ENCODE measurements around the gene SLC25A19.
A peak's percentile ranks its signal among the peaks of the same experiment; 100 is the strongest.

SLC25A19 gene

DNA sequence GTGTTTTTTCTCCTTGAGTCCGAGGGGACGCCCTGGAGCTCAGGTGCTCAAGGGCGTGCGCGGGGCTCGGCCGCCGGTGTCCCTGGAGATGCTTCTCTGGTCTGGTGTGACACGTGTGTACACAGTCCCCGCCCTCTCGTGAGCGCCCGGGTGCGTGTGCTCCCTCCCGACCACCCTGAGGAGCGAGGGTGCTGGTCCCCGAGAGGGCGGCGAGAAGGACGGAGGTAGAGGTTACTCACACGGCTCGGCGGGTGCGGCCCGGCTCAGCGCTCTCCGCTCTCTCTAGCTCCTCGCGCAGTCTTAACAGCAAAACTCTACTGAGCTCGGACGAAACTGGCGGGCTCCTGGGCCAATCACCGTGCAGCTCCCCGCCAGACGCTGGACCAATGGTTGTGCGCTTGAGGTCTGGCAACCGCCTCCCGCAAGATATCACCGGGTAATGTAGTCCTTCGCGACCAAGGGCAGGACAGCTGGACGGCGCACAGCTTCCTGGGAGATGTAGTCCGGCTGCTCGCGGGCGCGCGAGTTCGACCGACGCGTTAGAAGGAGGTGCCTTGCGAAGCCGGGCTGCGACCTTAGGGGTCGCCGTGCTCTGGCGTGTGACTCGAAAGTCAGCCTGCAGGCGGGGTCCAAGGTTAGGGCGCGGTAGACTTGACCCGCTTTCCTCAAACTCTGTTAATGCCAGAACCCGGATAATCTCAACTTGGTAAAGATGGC lies at the start of gene SLC25A19:
Gene SLC25A19, minus strand, starts transcription at position 319 of the 717 bp plus-strand sequence. CDS start 2,669 bp downstream, outside the sequence.
- peak; percentile 97 for DNase-seq

DNA sequence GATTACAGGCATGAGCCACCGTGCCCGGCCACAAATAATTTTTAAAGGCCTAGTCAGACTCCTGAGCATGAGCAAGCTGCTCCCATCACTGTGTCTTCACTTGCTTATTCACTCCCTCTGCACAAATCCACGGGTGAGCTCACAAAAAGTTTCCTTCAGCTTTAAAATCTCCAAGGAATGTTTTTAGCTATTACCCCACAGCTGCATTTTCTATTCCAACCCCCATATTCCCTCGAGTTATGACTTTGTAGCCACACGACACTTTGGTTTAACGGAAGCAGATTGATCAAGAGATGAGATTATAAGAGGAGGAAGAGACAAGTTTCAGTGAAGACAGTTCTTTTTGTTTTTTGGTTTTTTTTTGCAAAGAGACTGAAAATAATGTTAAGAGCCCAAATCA lies 49.1 kb upstream of the SLC25A19 start:
- no peak for DNase-seq

DNA sequence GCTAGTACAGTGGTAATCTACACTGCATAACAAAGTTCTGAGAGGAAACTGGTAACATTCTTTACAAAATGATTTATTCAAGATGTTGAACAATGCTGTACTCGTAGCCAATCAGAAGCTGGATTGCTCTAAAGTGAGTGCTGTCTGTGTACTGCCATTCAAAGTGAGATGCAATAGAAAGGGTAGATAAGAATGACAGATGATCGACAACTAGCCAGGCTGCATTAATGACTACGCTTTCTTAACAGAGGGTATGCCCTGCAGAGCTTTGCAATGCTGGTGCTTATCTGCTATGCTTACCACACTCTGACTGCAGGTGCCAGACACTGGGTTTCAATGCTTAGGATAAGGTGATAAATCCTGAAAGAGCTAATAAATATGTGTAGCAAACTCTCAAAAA lies 46.1 kb upstream of the SLC25A19 start:
- no peak for DNase-seq

DNA sequence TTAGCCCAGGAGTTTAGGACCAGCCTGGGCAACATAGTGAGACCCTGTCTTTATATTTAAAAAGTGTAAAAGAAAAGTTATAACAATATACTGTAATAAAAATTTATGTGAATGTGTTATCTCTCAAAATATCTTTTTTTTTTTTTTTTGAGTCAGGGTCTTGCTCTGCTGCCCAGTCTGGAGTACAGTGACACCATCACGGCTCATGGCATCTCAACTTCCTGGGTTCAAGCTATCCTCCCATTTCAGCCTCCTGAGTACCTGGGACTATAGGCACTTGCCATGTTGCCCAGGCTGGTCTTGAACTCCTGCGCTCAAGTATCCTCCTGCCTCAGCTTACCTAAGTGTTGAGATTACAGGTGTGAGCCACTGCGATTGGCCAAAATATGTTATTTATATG lies 45.5 kb upstream of the SLC25A19 start:
- DNase-seq = no peak

DNA sequence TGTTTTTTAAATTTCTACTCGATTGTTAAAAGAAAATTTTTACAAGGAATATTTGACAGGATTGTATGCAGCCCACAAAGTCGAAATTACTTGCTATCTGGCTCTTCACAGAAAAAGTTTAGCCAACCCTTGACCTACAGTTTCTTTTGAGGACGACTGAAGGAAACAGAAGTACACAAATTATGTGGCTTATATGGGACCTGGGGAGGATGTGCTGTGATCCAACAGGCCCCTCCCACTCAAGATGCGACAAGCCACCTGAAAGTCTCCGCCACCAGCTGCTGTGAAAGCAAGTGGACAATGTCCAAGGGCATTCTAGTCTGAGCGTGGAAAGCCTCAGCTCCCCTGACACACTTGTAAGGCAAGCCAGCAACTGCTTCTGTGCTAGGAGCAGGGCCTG lies 42.4 kb upstream of the SLC25A19 start:
- DNase-seq = no peak

DNA sequence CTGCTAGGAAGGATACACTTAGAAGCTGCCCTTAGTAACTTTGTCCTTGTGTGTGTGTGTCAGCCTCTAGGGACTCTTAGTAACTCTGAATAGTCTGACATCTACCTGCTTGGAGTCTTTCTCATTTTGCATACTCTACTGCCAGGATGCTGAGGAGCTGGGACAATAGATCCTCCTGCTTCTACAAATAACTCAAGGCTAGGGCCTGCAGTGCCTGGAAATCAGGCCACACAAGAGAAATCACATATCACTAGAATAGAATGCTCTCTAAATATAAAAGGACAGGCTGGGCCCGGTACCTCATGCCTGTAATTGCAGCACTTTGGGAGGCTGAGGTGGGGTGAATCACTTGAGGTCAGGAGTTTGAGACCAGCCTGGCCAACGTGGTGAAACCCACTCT lies 38.5 kb upstream of the SLC25A19 start:
- no peak for DNase-seq

DNA sequence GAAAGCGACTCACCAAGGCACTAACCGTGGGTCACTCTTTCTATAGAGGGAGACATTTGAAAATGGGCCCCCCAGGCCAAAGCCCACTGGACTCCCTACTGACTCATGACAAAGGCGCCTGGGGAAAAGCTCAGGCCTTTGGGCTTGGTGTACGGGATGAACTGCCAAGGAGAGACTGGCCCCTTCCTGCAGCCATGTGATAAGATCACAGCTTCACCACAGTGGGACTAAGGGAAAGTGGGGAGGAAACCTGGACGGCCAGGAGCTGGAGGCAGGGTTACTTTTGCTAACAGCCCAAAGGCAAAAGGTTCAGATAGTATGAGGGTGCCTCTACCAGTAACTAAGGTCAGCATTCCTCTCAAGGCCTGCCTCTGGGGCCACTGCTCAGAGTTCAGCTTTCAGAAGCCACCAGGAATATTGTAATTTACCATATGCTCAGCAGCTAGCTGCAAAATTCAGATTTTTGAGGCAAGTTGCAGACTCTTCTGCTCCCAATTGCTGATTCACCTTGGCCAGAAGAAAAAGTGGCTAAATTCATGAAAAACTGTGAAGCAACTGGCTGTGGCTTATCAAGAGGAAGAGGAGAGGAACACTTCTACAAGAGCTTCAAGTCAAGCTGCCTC lies 37.1 kb upstream of the SLC25A19 start:
- no peak for DNase-seq

DNA sequence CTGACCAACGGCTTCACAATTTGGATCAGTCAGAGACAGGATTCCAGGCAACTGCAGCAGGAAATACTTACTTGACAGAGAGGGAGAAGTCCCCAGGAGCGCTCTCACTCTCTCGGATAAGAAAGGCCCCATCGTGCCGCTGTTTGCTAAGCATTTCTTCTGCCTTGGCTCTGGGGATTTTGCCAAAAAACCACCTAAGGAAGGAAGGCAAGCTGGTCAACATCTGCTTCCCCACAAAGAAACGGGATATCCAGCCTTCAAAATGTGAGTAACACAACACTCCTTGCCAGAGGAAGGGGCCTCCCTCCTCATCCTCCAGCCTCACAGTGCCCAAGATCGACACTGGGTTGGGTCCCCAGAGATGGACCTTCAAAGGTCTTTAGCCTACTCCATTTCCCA lies 36.6 kb upstream of the SLC25A19 start:
- no peak for DNase-seq

DNA sequence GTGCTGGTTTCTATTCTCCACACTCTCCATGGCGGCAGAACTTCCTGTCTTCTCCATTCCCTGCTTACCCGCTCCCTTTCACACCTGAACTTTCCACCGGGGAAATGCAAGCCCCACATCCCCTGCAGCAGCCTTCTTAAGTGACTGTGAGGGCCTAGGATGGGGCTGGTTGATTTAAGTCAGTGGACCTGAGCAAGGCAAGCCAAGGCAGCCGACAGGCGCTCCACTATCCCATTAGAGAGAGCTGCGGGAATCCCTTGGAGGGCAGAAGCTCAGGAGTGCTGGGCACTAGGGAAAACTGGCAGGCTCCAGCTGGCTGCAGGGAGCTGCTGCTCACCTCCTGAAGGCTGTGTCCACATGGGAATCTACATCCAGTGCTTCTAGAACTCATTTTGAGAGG lies 36.1 kb upstream of the SLC25A19 start:
- DNase-seq = no peak

DNA sequence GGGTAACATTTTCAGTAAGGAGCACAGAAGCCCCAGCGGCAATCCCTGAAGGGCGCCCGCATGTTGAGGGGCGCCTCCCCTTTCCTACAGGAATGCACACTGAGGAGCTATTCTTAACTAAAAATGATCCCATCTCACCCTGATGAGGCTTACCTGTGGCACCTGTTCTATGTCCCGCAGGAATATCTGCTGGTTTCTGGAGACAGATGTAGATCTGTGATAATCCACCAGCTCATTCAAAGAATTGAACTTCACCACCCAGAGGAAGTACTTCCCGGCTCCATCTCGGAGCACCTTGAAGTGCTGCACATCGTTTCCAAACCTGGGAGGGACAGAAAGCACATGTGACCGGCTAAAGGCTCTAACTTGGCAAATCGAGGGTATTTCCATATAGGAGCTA lies 32.3 kb upstream of the SLC25A19 start:
- DNase-seq = no peak

DNA sequence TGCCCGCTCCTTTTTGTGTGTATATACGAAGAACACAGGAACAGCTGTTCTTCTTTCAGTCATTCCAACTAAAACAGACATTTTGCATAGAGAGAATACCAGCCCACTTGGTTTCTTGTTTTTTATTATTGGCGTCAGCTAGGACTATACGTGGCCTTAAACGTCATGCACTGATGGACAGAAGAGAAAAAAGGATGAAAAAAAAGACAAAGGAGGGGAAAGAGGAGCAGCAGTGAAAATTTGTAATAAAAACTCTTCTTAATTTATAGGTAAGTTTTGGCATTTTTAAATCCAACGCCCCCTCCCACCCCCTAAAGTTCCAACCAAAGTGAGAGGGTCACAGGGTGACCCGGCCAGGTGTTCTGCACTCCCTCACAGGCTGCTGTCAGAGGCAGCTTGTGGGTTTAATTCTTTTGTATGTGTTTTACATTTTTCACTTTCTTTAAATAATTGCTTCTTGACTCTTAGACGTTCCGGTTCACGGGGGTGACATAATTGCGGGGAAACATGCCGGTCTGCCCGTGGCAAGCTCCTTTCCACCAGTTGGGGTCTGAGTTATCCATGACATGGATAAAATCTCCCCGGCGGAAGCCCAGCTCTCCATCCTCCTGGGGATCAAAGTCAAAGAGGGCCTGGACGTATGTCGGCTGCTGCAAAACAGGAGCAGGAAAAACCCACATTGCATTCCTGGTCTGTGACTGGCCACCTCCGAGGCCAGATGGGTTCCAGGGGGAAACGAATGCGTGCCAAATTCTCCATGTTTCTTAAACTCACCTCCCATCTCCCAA lies 30.9 kb upstream of the SLC25A19 start:
- DNase-seq = no peak

DNA sequence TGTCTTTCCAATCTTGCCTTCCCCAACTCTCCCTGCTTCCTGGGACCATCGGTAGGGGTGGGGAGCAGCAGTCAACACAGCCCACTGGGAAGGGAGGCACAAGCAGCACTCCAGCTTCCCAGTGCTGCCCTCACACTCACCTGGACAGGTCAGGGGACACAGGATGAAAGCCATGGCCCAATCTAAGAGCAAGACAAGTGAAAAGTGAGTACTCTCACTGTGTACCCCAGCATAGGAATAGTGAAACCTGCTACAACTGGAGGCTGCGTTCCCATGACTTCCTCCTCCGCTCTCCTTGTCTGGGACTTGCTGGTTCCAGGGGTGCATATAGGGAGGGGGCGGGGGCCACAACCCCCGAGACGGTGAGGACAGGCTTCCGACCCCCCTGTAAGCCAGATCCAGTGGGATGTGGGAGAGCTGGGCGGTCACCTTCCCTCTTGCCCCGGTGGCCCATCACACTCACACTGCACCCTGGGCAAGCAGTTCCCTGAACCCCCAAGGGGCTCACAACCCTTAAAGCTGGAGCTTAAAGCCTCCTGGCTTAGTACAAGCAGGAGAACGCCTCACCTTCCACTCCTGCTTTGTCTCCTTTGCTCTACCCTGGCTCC lies 29.5 kb upstream of the SLC25A19 start:
- DNase-seq = no peak

DNA sequence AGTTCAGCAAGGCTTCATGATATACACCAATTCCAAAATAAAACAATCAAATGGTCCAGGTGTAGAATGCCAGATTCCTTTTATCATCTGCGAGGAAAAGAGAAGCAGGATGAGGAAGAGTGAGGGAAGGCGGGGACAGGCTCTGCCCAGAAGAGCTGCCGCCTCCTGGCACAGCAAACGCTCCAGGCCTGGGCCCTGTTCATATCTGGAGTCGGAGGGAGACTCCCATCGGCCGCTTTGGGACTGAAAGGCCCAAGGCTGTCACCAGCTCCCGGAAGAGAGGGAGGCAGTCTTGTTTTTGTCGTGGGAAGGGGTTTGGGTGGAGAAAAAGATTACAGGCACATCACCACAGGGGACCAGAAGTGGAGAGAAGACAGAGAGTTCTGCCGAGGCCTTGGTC lies 29.0 kb upstream of the SLC25A19 start:
- DNase-seq = no peak

DNA sequence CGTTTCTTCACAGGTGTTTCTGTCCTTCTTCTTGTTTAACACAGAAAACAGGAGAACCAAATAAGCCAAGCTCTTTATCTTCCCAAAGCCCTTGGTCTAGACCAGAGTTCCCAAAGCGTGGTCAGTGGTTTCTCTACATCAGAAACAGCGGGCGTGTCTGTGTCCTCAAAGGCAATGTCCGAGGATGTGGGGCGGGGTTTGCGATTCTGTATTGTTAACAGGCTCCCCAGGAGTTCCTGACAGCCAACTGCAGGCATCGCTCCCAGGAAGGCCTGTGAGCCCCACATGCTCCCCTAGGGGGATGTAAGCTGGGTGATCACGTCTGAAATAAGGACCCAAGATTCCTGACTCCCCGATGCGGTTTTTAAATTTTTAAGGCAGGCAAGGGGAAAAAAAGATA lies 28.4 kb upstream of the SLC25A19 start:
- DNase-seq = no peak

DNA sequence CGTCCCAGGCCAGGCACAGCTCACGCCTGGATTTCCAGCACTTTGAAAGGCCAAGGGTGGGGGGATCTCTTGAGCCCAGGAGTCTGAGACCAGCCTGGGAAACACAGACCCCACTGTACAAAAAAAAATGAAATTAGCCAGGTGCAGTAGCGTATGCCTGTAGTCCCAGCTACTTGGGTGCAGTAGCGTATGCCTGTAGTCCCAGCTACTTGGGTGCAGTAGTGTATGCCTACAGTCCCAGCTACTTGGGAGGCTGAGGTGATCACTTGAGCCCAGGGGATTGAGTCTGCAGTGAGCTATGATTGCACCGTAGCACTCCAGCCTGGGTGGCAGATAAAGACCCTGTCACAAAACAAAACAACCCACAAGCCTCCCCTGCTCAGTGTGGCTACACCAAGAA lies 27.0 kb upstream of the SLC25A19 start:
- DNase-seq = no peak

DNA sequence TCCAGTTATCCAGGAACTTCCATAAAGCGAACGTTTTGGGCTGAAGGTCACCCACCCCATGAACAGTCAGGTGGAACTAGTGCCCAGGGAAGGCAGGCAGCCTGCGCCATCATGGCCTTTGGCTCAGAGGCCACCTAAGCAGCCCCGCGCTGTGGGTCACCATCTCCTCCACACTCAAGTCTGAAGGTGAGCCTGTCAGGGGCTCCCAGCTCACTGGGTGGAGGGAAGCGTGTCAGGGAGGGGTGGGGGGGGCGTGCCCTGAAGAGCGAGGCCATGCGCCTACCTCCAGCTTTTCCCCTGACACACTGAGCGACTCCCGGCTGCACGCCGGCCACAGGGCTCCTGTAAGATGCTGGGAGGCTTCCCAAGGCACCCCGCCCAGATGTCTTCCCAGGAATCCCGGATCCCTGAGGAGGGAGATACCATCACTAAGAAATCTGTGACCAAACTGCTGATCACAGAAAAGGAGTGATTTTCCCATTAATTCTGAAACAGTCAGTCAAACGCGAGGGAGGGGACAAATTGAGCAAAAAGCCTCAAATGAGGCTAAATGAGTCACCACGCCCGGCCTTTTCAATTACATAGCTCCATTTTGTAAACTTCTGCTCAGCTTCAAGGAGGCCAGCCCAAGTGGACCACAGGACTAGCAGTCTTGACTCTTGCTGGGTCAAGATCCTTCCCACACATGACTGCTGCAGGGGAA lies 26.5 kb upstream of the SLC25A19 start:
- DNase-seq = peak; percentile 30

DNA sequence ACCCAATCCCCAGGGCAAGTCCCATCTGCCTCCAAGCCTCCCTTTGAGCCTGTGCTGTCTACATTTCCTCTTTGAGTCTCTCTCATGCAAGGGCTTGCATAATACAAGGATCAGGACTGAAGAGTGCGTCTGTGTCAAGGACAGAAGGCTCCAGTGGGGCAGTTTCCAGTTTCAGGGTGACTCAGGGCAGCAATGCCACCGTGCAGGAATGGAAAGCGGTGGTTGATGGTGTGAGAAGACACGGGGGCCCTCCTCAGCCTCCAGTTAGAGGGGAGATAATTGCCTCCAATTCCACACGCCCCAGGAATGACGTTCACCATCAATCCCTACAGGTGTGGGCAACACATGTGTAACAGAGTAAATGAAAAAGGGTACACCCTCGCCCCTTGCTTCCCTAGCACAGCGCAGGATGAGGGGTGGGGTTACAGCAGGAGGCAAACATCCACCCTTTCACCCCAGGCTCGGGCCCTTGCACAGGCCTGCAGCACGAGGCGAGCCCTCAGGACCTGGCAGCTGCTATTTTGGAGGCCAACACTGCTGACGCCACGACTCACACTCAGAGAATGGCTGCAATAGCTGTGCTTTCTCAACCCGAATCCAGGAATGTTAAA lies 24.8 kb upstream of the SLC25A19 start:
- DNase-seq = no peak

DNA sequence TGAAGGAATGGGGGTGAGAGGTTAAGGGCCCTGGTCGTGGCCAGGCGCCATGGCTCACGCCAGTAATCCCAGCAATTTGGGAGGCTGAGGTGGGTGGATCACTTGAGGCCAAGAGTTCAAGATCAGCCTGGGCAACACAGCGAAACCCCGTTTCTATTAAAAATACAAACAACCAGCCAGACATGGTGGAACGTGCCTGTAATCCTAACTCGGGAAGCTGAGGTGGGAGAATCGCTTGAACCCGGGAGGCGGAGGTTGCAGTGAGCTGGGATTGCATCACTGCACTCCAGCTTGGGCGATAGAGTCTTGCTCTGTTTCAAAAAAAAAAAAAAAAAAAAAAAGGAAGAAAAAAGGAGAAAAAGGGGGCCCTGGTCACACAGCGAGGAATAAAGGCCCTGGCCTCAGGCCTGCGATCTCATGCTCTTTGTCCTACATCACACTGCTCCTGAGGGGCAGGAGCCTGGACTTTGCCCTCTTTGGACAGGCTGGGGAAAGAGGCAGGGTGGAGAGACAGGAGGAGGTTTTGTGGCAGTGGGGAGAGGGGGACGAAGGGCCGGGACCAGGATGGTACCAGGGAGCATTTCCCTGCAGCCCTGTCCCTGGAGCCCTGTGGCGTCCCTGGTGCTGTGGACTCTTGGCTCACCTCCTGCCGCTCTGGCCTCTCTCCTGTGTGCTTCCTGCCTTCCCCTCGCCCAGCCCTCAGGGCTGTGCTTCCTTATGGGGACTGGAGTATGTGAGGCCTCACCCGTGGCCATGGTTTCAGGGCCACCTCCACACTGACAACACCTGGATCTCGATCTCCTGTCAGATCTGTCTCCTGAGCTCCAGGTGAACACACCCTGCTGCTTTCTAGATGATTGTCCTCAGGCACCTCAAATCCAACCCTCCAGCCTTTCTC lies 19.7 kb upstream of the SLC25A19 start:
- DNase-seq = no peak

DNA sequence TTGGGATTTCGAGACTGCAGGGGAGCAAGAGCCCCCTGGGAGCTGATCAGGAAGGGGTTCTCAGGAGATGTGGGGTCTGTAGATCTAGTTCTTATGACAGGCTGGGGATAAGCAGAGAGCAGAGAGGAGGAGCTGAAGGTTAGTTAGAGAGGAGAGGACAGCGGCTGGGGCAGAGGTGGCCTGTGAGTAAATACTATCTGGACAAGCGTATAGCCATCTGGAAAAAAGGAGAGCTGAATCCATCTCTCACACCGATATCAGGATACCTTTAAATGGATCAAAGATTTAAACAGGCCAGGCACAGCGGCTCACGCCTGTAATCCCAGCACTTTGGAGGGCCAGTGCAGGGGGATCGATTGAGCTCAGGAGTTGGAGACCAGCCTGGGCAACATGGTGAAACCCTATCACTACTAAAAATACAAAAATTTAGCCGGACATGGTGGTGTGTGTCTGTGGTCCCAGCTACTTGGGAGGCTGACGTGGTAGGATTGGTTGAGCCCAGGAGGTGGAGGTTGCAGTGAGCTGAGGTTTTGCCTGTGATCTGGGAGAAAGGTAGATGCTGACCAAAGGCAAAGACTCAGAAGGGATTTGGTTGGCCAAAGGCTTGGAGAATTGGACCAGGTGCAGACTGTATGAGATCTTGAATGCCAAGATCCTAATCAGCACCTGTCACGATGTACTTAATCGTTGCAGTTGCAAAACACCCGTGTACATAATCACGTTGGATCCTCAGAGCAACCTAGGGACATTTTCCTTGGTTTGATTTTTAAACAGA lies 18.9 kb upstream of the SLC25A19 start:
- no peak for DNase-seq

DNA sequence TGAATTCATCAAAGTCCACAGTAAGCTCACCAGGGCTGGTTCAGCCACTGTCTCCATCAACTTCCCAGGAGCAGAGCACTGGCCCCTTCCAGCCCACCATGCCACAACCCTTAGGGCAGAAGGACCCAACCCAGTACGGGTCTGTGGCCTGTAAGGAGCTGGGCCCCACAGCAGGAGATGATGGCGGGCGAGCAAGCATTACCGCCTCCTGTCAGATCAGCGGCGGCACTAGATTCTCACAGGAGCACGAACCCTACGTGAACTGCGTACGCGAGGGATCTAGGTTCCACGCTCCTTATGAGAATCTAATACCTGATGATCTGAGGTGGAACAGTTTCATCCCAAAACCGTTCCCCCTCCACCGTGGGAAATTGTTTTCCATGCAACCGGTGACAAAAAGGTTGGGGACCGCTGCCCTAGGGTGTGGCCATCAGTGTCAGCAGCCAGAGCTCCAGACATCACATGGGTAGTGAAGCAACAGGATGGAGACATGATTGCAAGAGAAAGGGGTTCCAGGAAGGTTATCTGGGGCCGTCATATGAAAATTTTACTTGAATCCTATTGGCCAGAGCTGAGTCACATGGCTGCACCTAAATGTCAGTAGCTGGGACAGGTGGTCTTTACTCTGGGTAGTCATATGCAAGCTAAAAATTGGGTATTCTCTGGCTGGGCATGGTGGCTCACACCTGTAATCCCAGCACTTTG lies 12.4 kb upstream of the SLC25A19 start:
- no peak for DNase-seq

Data from stimulated activated CD4-positive, alpha-beta T cell treated with anti-CD3 and anti-CD28 coated beads, Interleukin-4, amount 100 ng/mL, for 24 hours (primary cell).